G401.6 (cell line): ENCODE data around the gene IL16.
"Not testable (repeated sequence)": the region's sequence is repeated elsewhere in the genome, so short reads cannot be mapped to it uniquely, and the experiment has no call there.

Experiments
- FAIRE-seq: peaks from 2 replicates; lab custom pipeline; 2012; peaks lifted over from hg19 to GRCh38; lab: Jason Lieb, UNC

IL16 gene

DNA sequence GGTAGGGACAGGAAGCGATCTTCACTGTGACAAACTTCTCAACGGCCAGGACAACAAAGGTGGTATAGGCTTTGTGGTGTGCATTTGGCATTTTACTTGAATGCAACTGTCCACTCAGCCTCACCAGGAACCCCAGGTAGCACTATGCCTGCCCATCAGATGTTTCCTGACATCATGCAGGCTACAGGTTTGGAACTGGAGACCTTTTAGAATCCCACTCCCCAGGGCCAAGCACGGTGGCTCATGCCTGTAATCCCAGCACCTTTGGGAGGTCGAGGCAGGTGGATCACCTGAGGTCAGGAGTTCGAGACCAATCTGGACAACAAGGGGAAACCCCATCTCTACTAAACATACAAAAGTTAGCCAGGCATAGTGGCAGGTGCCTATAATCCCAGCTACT is 117.7 kb downstream of the IL16 start:
- no peak for FAIRE-seq

DNA sequence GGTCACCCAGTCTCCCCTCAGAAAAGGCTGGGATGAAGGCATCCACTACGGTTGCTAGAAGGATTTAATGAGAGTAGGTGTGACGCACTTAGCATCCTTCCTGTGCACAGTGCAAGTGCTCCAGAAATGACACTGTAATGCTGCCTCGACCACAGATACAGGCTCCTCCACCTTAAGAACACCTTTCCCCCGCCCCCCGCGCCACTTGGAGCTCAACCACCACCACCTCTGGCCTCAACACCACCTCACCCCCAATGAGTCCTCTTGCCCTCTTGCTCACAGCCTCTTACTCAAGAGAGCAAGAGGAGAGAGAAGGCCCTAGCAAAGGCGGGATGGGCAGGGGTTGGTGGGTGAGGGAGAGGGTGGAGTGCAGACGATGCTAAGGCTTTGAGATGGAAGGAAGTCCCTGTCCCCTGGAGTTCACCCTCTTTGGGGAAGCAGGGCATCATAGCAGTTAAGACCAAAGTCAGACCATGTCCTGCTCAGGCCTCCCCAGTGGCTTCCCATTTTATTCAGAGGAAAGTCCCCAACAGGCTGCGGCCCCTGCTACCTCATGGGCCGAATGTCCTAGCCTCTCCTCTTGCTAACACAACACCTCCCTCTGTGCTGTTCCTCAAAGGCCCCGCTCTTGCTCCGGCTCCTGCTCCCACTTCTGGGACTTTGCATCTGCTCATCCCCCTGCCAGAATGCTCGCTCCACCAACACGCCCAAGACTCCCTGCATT is 118.9 kb downstream of the IL16 start:
- no peak for FAIRE-seq

DNA sequence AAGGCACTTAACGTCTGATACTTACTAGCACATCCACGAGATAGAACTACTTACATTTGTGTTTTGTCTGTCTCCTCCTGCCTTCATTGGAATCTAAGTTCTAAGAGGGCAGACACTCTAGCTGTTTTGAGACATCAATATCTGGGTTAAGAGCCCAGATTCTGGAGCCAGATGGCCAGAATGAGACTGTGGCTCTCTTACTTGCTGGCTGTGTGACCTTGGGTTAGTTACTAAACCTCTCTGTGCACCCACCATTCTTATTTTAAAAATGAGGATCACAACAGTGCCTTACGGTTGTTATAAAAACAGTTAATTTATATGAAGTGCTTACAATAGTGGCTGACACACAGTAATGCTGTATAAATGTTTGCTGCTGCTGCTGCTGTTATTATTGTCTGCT is 119.6 kb downstream of the IL16 start:
- FAIRE-seq: no peak

- no peak for FAIRE-seq
Measured at GRCh38 chr15:81317642-81318017, 121.0 kb downstream of the IL16 start.

- FAIRE-seq: no peak
Measured at GRCh38 chr15:81321667-81322066, 125.0 kb downstream of the IL16 start.

DNA sequence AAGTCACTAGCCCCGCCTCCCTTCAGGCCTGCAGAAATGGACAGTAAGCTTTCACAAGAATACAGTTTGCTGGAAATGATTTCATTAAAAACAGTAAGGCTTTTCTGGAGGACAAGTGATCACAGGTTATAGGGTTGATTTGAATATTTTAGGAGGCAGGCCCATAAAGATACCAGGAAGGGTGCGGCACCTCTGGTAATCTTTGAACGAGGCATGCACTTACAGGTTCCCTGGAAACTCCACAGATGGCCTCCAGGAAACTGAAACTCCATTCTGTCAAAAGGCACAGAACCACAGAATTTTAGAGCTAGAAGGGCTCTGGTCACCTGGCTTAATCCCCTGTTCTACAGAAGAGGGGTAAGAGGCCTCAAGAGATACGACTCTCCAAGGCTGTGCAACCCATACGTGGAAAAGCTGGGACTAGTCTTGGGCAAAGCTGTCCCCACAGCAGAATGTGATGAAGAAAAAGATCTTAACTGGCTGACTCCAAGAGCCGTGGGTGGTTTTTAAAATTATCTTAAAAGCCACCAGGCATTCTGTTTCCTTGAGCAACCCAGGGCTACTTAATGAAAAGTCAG is 126.1 kb downstream of the IL16 start:
- FAIRE-seq: no peak

DNA sequence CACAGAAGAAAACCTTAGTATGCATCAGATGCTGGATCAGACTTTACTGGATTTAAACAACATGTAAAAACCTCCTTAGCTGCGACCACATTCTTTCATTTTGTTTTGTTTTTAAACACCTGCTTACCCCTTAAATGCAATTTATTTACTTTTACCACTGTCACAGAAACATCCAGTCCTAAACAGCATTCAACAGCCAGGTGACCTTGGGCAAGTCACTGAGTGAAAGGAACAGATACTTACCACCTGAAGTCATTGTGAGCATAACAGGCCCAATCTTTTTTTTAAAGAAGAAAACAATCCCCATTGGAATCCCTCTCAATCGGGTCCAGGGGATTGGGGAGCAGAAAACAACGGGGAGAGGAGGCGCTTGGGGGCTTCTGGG is 126.9 kb downstream of the IL16 start:
- no peak for FAIRE-seq

DNA sequence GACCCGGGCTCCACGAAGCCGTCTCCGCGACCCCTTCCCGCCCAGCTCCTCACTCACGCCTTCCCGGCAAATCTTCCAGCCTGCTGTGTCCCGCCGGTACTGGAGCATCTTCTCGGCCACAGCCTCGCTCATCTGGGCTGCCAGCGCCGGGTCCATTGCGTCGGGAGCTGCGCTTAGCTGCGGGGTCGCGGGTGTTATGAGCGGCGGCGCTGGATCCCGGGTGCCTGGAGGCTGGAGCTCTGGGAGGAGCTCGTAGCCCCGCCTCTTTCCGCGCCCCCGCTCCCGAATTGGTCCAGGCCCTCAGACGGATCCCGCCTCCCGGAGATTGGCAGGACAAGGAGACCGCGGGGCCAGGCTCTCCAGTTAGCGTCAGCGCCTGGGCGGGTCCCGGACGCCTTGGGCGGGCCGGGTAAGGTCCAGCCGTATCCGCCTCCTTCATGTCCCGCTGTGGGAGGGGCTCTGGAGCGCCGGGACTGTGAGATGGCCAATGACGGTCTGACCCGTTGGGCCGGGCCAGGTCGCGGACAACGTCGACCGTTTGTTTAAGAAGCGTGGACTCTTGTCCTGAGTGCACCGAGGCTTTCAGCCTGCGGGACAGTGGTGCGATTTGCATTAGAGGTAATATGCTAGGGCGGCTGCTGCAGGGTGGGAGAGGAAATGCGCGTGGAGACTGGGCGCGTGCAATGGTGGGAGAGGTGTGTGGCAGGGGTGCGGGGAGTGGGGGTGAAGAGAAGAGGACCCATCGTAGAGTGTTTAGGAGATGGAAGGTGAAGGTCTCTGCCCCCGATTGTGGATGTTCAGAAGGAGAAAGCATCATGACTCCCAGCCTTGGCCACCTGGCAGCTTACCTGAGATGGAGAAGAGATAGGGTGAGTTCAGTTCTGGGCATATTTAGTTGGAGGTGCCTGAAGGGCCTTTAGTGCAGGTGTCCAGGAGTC is 127.5 kb downstream of the IL16 start, which contains the start of gene STARD5:
Gene STARD5 (minus strand): TSS at position 198 of the 938 bp plus-strand sequence. CDS start 42 bp downstream, at position 156.
- no peak for FAIRE-seq

GRCh38 chr15:81326466-81327212 is 130.0 kb downstream of the IL16 start:
- no peak for FAIRE-seq

DNA sequence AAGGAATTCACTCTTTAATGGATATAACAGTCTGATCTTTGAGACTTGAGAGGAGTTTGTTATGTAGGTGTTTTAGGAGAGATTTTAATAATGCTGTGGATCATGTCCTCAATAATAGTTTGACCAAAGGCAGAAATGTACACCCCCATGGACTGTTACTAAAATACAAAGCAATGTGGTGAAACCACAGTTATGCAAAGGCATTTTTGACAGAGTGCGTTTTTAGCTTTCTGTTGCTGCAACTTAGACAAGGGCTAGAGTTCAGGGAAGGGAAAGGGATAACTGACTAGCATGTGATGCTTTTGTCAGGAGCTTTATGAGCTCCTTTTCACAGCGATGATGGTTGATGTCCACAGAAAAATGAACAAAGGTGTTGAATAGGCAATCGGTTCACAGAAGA is 130.8 kb downstream of the IL16 start:
- FAIRE-seq: no peak

GRCh38 chr15:81329446-81329845 is 132.8 kb downstream of the IL16 start:
- no peak for FAIRE-seq

DNA sequence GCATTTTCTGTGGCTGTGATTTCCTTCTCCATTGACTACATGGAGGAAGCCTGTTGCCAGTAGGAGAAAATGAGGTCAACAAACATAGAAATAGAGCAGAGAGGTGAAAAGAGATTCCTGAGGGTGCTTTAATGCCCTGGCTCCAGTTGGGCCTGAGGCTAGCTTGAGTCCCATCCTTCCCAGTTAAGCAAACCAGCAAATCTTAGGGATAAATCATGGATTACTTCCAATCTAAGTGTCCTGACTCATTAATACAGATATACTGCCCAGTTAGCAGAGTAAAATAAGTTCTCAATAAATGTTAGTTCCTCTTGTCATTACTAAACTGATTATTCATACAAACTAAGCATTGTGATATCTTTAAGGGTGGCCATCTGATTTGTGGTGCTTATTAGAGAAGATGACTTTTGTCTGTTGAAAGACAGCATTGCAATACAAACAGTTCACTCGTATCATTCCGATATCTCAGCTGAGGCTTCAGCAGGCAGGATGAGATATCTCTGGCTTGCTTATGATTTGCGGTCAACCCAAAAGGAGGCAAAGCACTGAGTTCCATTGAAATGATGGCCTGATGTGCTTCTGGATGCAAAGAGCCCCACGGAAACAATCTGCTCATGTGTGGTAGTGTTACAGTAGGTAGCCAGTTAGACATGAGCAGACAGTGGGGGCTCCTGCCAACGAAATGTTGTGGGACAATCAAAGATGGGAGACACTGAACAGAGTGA is 133.8 kb downstream of the IL16 start:
- FAIRE-seq: no peak

- not testable (repeated sequence) for FAIRE-seq
Measured at GRCh38 chr15:81331141-81331540, 134.5 kb downstream of the IL16 start.

DNA sequence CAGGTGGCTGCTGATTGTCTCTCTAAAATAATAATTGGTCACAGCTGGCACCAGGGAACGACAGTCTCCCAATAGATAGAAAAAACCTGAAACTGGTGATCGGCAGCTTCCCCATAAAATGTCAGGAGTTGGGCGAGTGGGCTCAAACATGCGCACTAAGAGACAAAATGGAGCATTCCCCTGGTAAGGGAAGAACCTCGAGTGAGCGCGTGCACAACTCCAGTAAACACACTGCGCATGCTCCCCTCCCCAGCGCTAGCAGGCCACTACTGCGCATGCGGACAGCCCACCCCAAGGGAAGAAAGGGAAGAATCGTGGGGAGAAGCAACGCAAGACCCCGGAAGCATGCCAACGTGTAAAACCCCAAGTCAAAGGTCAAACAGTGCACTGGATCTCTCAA is 134.9 kb downstream of the IL16 start:
- no peak for FAIRE-seq

DNA sequence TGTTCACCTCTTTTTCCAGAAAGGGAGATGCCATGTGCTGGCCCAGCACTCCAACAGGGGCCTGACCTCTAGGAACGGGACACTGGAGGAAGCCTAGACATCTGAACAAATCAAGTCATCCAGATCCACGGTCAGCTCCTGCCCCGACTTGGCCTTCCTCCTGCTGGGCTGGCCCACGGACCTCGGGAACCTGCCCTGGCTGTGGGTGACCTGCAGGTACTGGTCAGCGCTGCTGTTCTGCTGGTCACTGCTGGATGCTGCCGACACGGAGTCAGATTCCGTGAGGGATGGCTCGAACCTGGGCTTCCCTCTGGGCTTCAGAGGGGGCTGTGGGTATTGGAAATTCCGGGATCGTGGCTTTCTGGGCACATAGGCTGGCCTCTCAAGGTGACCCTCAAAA is 135.6 kb downstream of the IL16 start:
- no peak for FAIRE-seq

GRCh38 chr15:81333363-81333762 is 136.7 kb downstream of the IL16 start:
- no peak for FAIRE-seq

- no peak for FAIRE-seq
Measured at GRCh38 chr15:81334768-81335435, 138.2 kb downstream of the IL16 start.

DNA sequence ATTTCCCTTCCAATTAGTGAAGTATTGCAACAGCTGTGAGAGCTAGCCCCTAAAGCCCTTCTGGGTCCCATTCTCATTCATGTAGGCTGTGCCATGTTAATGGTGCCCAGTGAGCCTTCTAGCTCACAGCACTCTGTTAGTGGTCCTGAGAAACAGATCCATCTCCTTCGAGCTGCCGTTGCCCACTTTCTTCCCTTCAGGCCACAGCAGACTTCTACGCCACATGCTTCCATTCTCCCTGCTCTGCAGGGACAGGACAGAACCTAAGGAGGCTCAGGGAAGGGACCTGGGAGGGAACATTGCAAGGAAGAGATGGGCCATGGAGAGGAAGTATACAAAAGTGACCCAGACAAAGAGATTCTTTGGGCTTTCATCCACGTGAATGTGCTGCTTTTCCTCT is 139.0 kb downstream of the IL16 start:
- FAIRE-seq: no peak

DNA sequence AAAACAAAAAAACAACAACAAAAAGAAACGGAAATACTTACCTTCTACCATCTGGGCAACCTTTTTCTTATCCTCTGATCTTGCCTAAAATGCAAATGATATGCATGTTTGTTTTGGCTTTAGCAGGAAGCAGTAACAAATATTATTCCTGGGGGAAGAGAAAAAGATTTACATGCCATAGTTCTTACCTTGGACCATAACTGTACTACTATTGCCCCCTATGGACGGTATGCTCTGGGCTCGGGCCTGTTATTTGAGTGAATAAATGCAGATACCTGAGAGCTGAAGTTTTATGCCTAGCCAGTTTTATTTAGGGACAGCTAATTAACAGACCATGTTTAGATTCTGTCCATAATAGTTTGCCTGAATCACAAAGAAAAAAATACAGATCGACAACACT is 139.9 kb downstream of the IL16 start:
- no peak for FAIRE-seq

DNA sequence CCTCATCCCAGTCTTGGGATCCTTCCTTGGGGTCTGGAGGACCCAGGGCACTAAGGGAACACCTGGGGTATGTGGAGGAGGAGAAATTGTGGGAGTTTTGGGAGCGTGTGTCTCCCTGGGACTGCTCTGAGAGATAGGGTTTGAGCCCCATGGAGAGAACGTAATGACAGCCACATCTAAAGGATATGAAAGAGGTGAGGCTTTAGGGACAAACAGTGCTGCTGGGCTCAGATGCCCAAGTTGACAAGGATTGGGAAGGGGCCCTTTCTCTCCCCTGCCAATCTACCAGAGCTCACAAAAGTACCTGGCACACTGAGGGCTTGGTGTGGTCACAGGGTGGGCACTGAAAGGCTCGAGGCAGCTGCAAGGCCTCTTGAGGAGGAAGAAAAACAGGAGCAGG is 140.6 kb downstream of the IL16 start:
- no peak for FAIRE-seq

- FAIRE-seq: no peak
Measured at GRCh38 chr15:81337713-81338157, 141.1 kb downstream of the IL16 start.
